SK-N-SH treated with all-trans-retinoic acid at 6 μM for 48 hours (cell line): ENCODE data around the gene RTN4R.

Experiments
- ATAC-seq: fragments of 200-7000 bp; cut with Tn5 transposase; 3 replicates; pipeline ENCODE4 v1.9.1; 2020; ENCODE audit warnings: mild to moderate bottlenecking, moderate library complexity
- ARNTL ChIP-seq: fragments of 450-650 bp; formaldehyde crosslinking; IDR thresholded peaks from 2 replicates; pipeline ENCODE4 v1.5.0; 2020; ENCODE audit warnings: low read depth, mild to moderate bottlenecking, moderate library complexity, borderline replicate concordance
- BACH2 ChIP-seq: fragments of 250-450 bp; sonication (Bioruptor Pico); IDR thresholded peaks from 2 replicates; pipeline ENCODE4 v1.9.0; 2021; ENCODE audit warnings: mild to moderate bottlenecking, borderline replicate concordance
- CREB5 ChIP-seq: fragments of 250-450 bp; sonication (Bioruptor Pico); IDR thresholded peaks from 2 replicates; pipeline ENCODE4 v1.5.1; 2020; ENCODE audit warnings: low read depth, mild to moderate bottlenecking, moderate library complexity
- CSDC2 ChIP-seq: fragments of 250-450 bp; sonication (Bioruptor Pico); IDR thresholded peaks from 2 replicates; pipeline ENCODE4 v1.5.0; 2020; ENCODE audit warnings: mild to moderate bottlenecking, moderate library complexity
- CSRNP3 ChIP-seq: fragments of 250-450 bp; sonication (Bioruptor Pico); IDR thresholded peaks from 2 replicates; pipeline ENCODE4 v1.5.1; 2021; ENCODE audit warnings: mild to moderate bottlenecking, moderate library complexity
- ESRRG ChIP-seq: fragments of 250-450 bp; sonication (Bioruptor Pico); IDR thresholded peaks from 2 replicates; pipeline ENCODE4 v1.6.1; 2021; ENCODE audit warnings: mild to moderate bottlenecking
- GLIS3 ChIP-seq: fragments of 250-450 bp; sonication (Bioruptor Pico); IDR thresholded peaks from 2 replicates; pipeline ENCODE4 v1.5.0; 2020; ENCODE audit warnings: mild to moderate bottlenecking, moderate library complexity
- ISL1 ChIP-seq: fragments of 250-450 bp; sonication (Bioruptor Pico); IDR thresholded peaks from 2 replicates; pipeline ENCODE4 v2.1.2; 2022; ENCODE audit warnings: mild to moderate bottlenecking, moderate library complexity
- PATZ1 ChIP-seq: fragments of 250-450 bp; sonication (Bioruptor Pico); IDR thresholded peaks from 2 replicates; pipeline ENCODE4 v1.8.0; 2020; ENCODE audit warnings: mild to moderate bottlenecking, moderate library complexity, borderline replicate concordance
- POU6F1 ChIP-seq: fragments of 250-450 bp; sonication (Bioruptor Pico); IDR thresholded peaks from 2 replicates; pipeline ENCODE4 v1.8.0; 2021; ENCODE audit warnings: low read depth, mild to moderate bottlenecking, moderate library complexity, borderline replicate concordance
- PPARA ChIP-seq: fragments of 250-450 bp; sonication (Bioruptor Pico); IDR thresholded peaks from 2 replicates; pipeline ENCODE4 v1.5.0; 2020; ENCODE audit warnings: mild to moderate bottlenecking, borderline replicate concordance
- RARB ChIP-seq: fragments of 250-450 bp; sonication (Bioruptor Pico); IDR thresholded peaks from 2 replicates; pipeline ENCODE4 v1.8.0; 2021; ENCODE audit warnings: mild to moderate bottlenecking, moderate library complexity
- TCF4 ChIP-seq: fragments of 250-450 bp; sonication (Bioruptor Pico); IDR thresholded peaks from 2 replicates; pipeline ENCODE4 v1.8.0; 2021; ENCODE audit warnings: mild to moderate bottlenecking, moderate library complexity, borderline replicate concordance
- TOX ChIP-seq: fragments of 250-450 bp; sonication (Bioruptor Pico); IDR thresholded peaks from 2 replicates; pipeline ENCODE4 v1.8.0; 2021; ENCODE audit warnings: mild to moderate bottlenecking, moderate library complexity, borderline replicate concordance
- TSHZ2 ChIP-seq: fragments of 250-450 bp; sonication (Bioruptor Pico); IDR thresholded peaks from 2 replicates; pipeline ENCODE4 v1.5.0; 2020; ENCODE audit warnings: mild to moderate bottlenecking, moderate library complexity
- ZC3H10 ChIP-seq: fragments of 250-450 bp; sonication (Bioruptor Pico); IDR thresholded peaks from 2 replicates; pipeline ENCODE4 v1.5.1; 2021; ENCODE audit warnings: mild to moderate bottlenecking, moderate library complexity
- ZFP3 ChIP-seq: fragments of 250-450 bp; sonication (Bioruptor Pico); IDR thresholded peaks from 2 replicates; pipeline ENCODE4 v1.5.0; 2020; ENCODE audit warnings: mild to moderate bottlenecking, moderate library complexity
- ZNF565 ChIP-seq: fragments of 450-650 bp; formaldehyde crosslinking; conservative IDR thresholded peaks from 2 replicates; pipeline ENCODE4 v1.5.0; 2020; ENCODE audit warnings: low read depth, mild to moderate bottlenecking, moderate library complexity
- ZNF70 ChIP-seq: fragments of 450-650 bp; formaldehyde crosslinking; IDR thresholded peaks from 2 replicates; pipeline ENCODE4 v1.5.0; 2020; ENCODE audit warnings: mild to moderate bottlenecking, moderate library complexity
- ZNF8 ChIP-seq: fragments of 450-650 bp; formaldehyde crosslinking; IDR thresholded peaks from 2 replicates; pipeline ENCODE4 v1.5.0; 2020; ENCODE audit warnings: mild to moderate bottlenecking, moderate library complexity

Gene RTN4R

GRCh38 chr22:20240900-20241299, 27.2 kb downstream of the RTN4R start:
- no peak for ATAC-seq

GRCh38 chr22:20240447-20240764, 27.7 kb downstream of the RTN4R start:
- TF ChIP-seq POU6F1 (CRISPR knock-in tag) (no peak), ZFP3 (CRISPR knock-in tag) (no peak), RARB (no peak), BACH2 (CRISPR knock-in tag) (no peak), PPARA (CRISPR knock-in tag) (no peak), ZNF70 (no peak), CSDC2 (no peak), ARNTL (no peak), ZNF8 (CRISPR knock-in tag) (no peak), TOX (CRISPR knock-in tag) (no peak), ISL1 (CRISPR knock-in tag) (no peak), CSRNP3 (CRISPR knock-in tag) (no peak)
- no peak for ATAC-seq

More at GRCh38 chr22:20240900-20241299, 27.2 kb downstream of the RTN4R start:
- TF ChIP-seq ISL1 (CRISPR knock-in tag) (no peak), TCF4 (CRISPR knock-in tag) (no peak), CSRNP3 (CRISPR knock-in tag) (no peak), CREB5 (no peak), ESRRG (no peak), RARB (no peak), PPARA (CRISPR knock-in tag) (no peak), TSHZ2 (CRISPR knock-in tag) (no peak), CSDC2 (no peak), POU6F1 (CRISPR knock-in tag) (no peak)
- TF ChIP-seq, all 23 proteins: peak for 0

GRCh38 chr22:20239676-20240446, 28.3 kb downstream of the RTN4R start:
- no peak for ATAC-seq
- TF ChIP-seq RARB: no peak
- no peak for TF ChIP-seq CREB5
- no peak for TF ChIP-seq PPARA (CRISPR knock-in tag)
- TF ChIP-seq GLIS3 (CRISPR knock-in tag): no peak
- TF ChIP-seq ZNF70: no peak
- TF ChIP-seq ESRRG: no peak
- no peak for TF ChIP-seq ZNF565 (CRISPR knock-in tag)
- no peak for TF ChIP-seq TOX (CRISPR knock-in tag)
- TF ChIP-seq POU6F1 (CRISPR knock-in tag): no peak
- TF ChIP-seq ZC3H10: no peak
- no peak for TF ChIP-seq ISL1 (CRISPR knock-in tag)
- no peak for TF ChIP-seq PATZ1
- TF ChIP-seq ZFP3 (CRISPR knock-in tag): no peak
- no peak for TF ChIP-seq CSDC2
